ENCODE results near the gene NTHL1. TPM values are rescaled to one million over a fixed set of nuclear protein-coding genes. Genes with fewer than 3 reads are reported as not detected.

NTHL1 gene
- total and polyA plus RNA-seq, 2 of the 8 experiments (the other 6 are each of a cell fraction or from before 2014, with no cell fraction given), result 70.9 to 150 TPM

GRCh38 chr16:2040787-2041522 is 6.7 kb downstream of the NTHL1 start:
- Histone ChIP-seq H3K36me3 (ENCODE audit: control insufficient read depth in 2 of 4, insufficient read depth in 4 of 4, low read length in 3 of 4) (peaks cover 0 to 3% (median 0%) of the 10 kb centered on the region in 4 experiments; a peak in 1 of 8 replicates), H2BK20ac (ENCODE audit: low read length) (no peak overlapping the region), H2BK120ac (replicated peaks; ENCODE audit: low read depth, low read length) (no peak overlapping the region), H3K56ac (replicated peaks; ENCODE audit: insufficient read length, low read depth, low read length) (no peak overlapping the region), H3K9ac (replicated peaks in 1 of 4; ENCODE audit: extremely low read depth in 1 of 4, low read depth in 3 of 4, low read length in 3 of 4) (no peak overlapping the region), H3K4me2 (ENCODE audit: insufficient read depth in 1 of 2, low read depth in 2 of 2, low read length in 2 of 2) (no peak overlapping the region), H3K4me1 (replicated peaks in 1 of 4; ENCODE audit: control insufficient read depth in 3 of 4, insufficient read depth in 4 of 4, low read length in 3 of 4) (peaks cover 0 to 4% (median 0%) of the 10 kb centered on the region in 4 experiments; a peak in 3 of 7 replicates), H3K18ac (ENCODE audit: extremely low read depth, low read length) (no peak overlapping the region), H3K14ac (ENCODE audit: insufficient read length) (no peak overlapping the region), H4K8ac (ENCODE audit: extremely low read depth, insufficient read depth, low read length) (no peak overlapping the region), H3K23me2 (ENCODE audit: low read depth, low read length) (no peaks in the 10 kb centered on the region), H3K79me2 (ENCODE audit: control insufficient read depth in 1 of 2, insufficient read depth in 2 of 2, low read length in 2 of 2) (no peaks in the 10 kb centered on the region), H2AFZ (ENCODE audit: low read length) (no peak overlapping the region), H2BK5ac (ENCODE audit: low read depth, low read length) (no peak overlapping the region), H3K4ac (replicated peaks; ENCODE audit: insufficient read length, low read depth, low read length) (no peak overlapping the region), H3K27me3 (replicated peaks in 1 of 4; ENCODE audit: control insufficient read depth in 3 of 4, extremely low read depth in 1 of 4, insufficient read depth in 3 of 4, low read length in 3 of 4) (no peaks in the 10 kb centered on the region), H4K91ac (replicated peaks; ENCODE audit: insufficient read length, low read length) (no peak overlapping the region), H4K5ac (ENCODE audit: insufficient read length, low read depth, low read length) (no peak overlapping the region), H3K4me3 (ENCODE audit: extremely low read depth in 1 of 4, insufficient read depth in 2 of 4, low read depth in 3 of 4, low read length in 4 of 4) (no peak overlapping the region), H2AK5ac (ENCODE audit: low read depth, low read length) (no peak overlapping the region), H4K20me1 (replicated peaks in 1 of 2; ENCODE audit: control insufficient read depth in 1 of 2, insufficient read depth in 2 of 2, low read length in 2 of 2) (peaks cover 0 to 5% of the 10 kb centered on the region in 2 experiments), H3K27ac (ENCODE audit: low read depth, low read length) (no peak overlapping the region), H3K23ac (ENCODE audit: insufficient read length) (no peak overlapping the region), H3K79me1 (ENCODE audit: low read depth, low read length) (no peaks in the 10 kb centered on the region), H2BK15ac (ENCODE audit: low read length) (no peak overlapping the region), H2BK12ac (ENCODE audit: low read depth, low read length) (no peak overlapping the region), H3K9me3 (ENCODE audit: insufficient read depth in 2 of 2, low read depth in 1 of 2, low read length in 1 of 2) (no peaks in the 10 kb centered on the region)
- FAIRE-seq (no peak), DNase-seq (ENCODE audit: low read depth in 1 of 2, low spot score in 2 of 2) (no peak)
- 92% methylated on average over 13 of the region's 20 CpGs; no CpG with 5 or more reads in 1 of the 2 experiments for WGBS, 2 experiments (ENCODE audit: extremely low coverage in 1 of 2, insufficient coverage in 1 of 2, insufficient read length in 1 of 2, insufficient replicate concordance in 2 of 2, low coverage in 1 of 2, low lambda C conversion rate in 2 of 2, missing lambda C conversion rate in 1 of 2)
- ChIA-PET POLR2A (ENCODE audit: partially characterized antibody) (interaction anchor here (0.6 to 2.0 kb wide), 8 partner anchors 8 to 114 kb away, joined by 3 to 9 read pairs (median 4); partner anchors contain the start of genes RPS2 and TRAF7), CTCF (ENCODE audit: partially characterized antibody) (interaction anchor here (0.6 to 1.9 kb wide), 11 partner anchors 9 to 459 kb away, joined by 3 to 9 read pairs (median 4); no protein-coding TSS in a partner anchor)
- TF ChIP-seq PHF8 (conservative IDR thresholded peaks at IDR 0.05; ENCODE audit: low read depth, low read length), result no peak
- no peak for TF ChIP-seq MAX (IDR thresholded peaks at IDR 0.05)
- TF ChIP-seq MAFK (IDR thresholded peaks at IDR 0.05; ENCODE audit: low read depth, low read length), result no peak
- no peak for TF ChIP-seq RFX5 (IDR thresholded peaks at IDR 0.05; ENCODE audit: borderline replicate concordance, low read depth, low read length)

All from H1 (cell line).